Central memory CD8-positive, alpha-beta T cell (primary cell): ENCODE results near the gene COL25A1.
"Not testable (repeated sequence)": the region's sequence is repeated elsewhere in the genome, so short reads cannot be mapped to it uniquely, and the experiment has no call there.

Experiments used
- ATAC-seq: fragments of 150-1000 bp; cut with Tn5 transposase; replicated peaks from 2 replicates; pipeline ENCODE4 v1.10.0; 2022; ENCODE audit warnings: mild to moderate bottlenecking, moderate FRiP score, moderate number of reproducible peaks; ENCODE audit not compliant: poor library complexity, severe bottlenecking; ENCODE audit errors: extremely low read depth
- DNase-seq, 2 donors: peaks; one replicate each; pipeline ENCODE4 v3.0.0; 2021; ENCODE audit warnings: low spot score in 2 of 2
- H3K27ac Mint-ChIP-seq: one replicate; pipeline ENCODE4 v1.8.0; 2022; ENCODE audit warnings: low read depth, mild to moderate bottlenecking, moderate library complexity, mixed read lengths
- H3K27me3 Mint-ChIP-seq: one replicate; pipeline ENCODE4 v1.8.0; 2022; ENCODE audit warnings: mixed read lengths
- H3K36me3 Mint-ChIP-seq: one replicate; pipeline ENCODE4 v1.8.0; 2022; ENCODE audit warnings: mild to moderate bottlenecking, moderate library complexity, mixed read lengths; ENCODE audit not compliant: insufficient read depth
- H3K4me1 Mint-ChIP-seq: one replicate; pipeline ENCODE4 v1.8.0; 2022; ENCODE audit warnings: mixed read lengths
- H3K4me3 Mint-ChIP-seq: one replicate; pipeline ENCODE4 v1.8.0; 2022; ENCODE audit warnings: mild to moderate bottlenecking, moderate library complexity, mixed read lengths
- H3K9me3 Mint-ChIP-seq: one replicate; pipeline ENCODE4 v1.8.0; 2022; ENCODE audit warnings: mixed read lengths

Gene COL25A1

GRCh38 chr4:108940149-108940548 is 362.3 kb downstream of the COL25A1 start:
- no peaks in the 10 kb centered on the region for H3K4me1 Mint-ChIP-seq

DNA sequence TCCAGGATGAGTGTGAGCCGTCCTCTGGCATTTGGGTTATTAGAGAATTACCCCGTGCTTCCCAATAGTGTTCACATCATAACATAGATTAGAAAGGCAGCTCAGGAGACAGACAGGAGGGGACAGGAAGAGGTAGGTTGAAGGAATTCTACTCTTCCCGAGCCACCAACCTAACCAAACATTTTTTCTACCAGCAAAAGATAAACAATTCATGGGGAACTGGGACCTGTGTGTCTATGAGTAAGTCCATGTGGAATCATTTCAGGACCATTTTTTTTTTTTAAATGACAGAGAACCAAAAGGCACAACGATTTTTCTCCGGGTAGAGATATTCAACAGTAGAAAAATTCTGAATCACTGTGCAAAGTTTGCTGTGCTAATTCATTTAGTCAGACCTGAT is 365.4 kb downstream of the COL25A1 start:
- peaks cover 8% of the 10 kb centered on the region for H3K27me3 Mint-ChIP-seq
- H3K4me1 Mint-ChIP-seq, result no peaks in the 10 kb centered on the region
- no peak overlapping the region for H3K4me3 Mint-ChIP-seq
- DNase-seq, result no peak
- H3K27ac Mint-ChIP-seq, result no peak overlapping the region
- H3K9me3 Mint-ChIP-seq, result peaks cover 6% of the 10 kb centered on the region
- no peak for ATAC-seq
- H3K36me3 Mint-ChIP-seq, result peaks cover 2% of the 10 kb centered on the region

More at GRCh38 chr4:108940149-108940548, 362.3 kb downstream of the COL25A1 start:
- Mint-ChIP-seq H3K9me3 (no peaks in the 10 kb centered on the region), H3K4me3 (no peak overlapping the region), H3K27me3 (no peaks in the 10 kb centered on the region), H3K36me3 (no peaks in the 10 kb centered on the region), H3K27ac (no peak overlapping the region)
- DNase-seq (no peak), ATAC-seq (no peak)

DNA sequence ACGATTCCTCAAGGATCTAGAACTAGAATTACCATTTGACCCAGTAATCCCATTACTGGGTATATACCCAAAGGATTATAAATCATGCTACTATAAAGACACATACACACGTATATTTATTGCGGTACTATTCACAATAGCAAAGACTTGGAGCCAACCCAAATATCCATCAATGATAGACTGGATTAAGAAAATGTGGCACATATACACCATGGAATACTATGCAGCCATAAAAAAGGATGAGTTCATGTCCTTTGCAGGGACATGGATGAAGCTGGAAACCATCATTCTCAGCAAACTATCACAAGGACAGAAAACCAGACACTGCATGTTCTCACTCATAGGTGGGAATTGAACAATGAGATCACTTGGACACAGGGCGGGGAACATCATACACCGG is 368.5 kb downstream of the COL25A1 start:
- H3K27ac Mint-ChIP-seq, H3K9me3 Mint-ChIP-seq, ATAC-seq, H3K36me3 Mint-ChIP-seq, DNase-seq, H3K4me3 Mint-ChIP-seq, H3K27me3 Mint-ChIP-seq, H3K4me1 Mint-ChIP-seq: not testable (repeated sequence)

DNA sequence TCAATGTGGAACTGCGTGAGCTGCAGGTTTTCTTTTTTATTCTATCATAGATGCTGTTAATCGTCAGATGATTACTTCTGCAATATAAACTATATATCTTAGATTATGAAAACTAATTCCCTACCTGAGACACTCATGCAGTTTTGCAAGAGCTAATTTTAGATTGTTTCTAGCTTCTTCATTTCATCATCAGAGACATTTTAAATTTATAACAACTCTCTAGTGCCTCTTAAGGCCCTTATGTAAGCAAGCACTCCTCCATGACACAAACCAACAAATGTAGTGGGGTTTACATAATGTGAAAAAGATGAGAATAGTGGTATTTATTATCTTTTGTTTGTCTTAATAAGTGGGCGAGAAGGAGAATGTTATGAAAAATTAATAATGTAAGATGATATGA is 369.4 kb downstream of the COL25A1 start:
- peaks cover 2% of the 10 kb centered on the region for H3K36me3 Mint-ChIP-seq
- H3K9me3 Mint-ChIP-seq, result peaks cover 6% of the 10 kb centered on the region
- no peak overlapping the region for H3K4me3 Mint-ChIP-seq
- no peaks in the 10 kb centered on the region for H3K4me1 Mint-ChIP-seq
- DNase-seq (no peak), ATAC-seq (no peak)
- no peak overlapping the region for H3K27ac Mint-ChIP-seq
- peaks cover 8% of the 10 kb centered on the region for H3K27me3 Mint-ChIP-seq

- ATAC-seq (no peak), DNase-seq (no peak)
- no peaks in the 10 kb centered on the region for H3K4me1 Mint-ChIP-seq
- H3K36me3 Mint-ChIP-seq, result peaks cover 2% of the 10 kb centered on the region
- H3K9me3 Mint-ChIP-seq, result peaks cover 6% of the 10 kb centered on the region
- no peak overlapping the region for H3K27ac Mint-ChIP-seq
- H3K27me3 Mint-ChIP-seq, result peaks cover 8% of the 10 kb centered on the region
- H3K4me3 Mint-ChIP-seq, result no peak overlapping the region
Observed at GRCh38 chr4:108931926-108932325, 370.5 kb downstream of the COL25A1 start.

- peaks cover 6% of the 10 kb centered on the region for H3K9me3 Mint-ChIP-seq
- peaks cover 2% of the 10 kb centered on the region for H3K36me3 Mint-ChIP-seq
- no peak overlapping the region for H3K4me3 Mint-ChIP-seq
- DNase-seq (no peak), ATAC-seq (no peak)
- peaks cover 8% of the 10 kb centered on the region for H3K27me3 Mint-ChIP-seq
- no peak overlapping the region for H3K27ac Mint-ChIP-seq
- H3K4me1 Mint-ChIP-seq, result no peaks in the 10 kb centered on the region
Observed at GRCh38 chr4:108930186-108930585, 372.3 kb downstream of the COL25A1 start.

GRCh38 chr4:108926781-108927180 is 375.7 kb downstream of the COL25A1 start:
- no peaks in the 10 kb centered on the region for H3K9me3 Mint-ChIP-seq
- ATAC-seq, result no peak

DNA sequence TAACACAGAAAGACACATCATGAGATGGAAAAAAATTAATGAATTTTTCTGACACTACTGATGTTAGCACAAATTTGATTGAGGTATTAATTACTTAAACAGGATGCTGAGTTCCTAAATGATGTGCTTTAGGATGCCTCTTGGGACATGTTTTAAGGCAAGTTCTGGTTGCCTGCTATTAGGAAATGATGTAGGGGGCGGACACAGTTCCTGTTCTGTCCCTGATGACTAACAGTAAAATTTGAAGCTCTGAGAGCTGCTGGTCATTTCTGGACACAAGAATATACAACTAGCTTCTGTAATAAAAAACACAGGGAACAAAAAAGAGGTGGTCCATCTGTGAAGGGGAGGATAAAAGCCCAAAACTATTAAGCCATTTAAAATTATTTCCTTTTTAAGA is 376.4 kb downstream of the COL25A1 start:
- Mint-ChIP-seq H3K27ac (no peak overlapping the region), H3K9me3 (no peaks in the 10 kb centered on the region)
- no peak for ATAC-seq

More at GRCh38 chr4:108926781-108927180, 375.7 kb downstream of the COL25A1 start:
- DNase-seq, result no peak
- Mint-ChIP-seq H3K27ac (no peak overlapping the region), H3K27me3 (no peaks in the 10 kb centered on the region), H3K4me3 (no peak overlapping the region), H3K36me3 (no peaks in the 10 kb centered on the region), H3K4me1 (no peaks in the 10 kb centered on the region)

GRCh38 chr4:108922191-108922590 is 380.3 kb downstream of the COL25A1 start:
- Mint-ChIP-seq H3K4me1 (no peaks in the 10 kb centered on the region), H3K36me3 (no peaks in the 10 kb centered on the region), H3K9me3 (no peaks in the 10 kb centered on the region), H3K27me3 (no peaks in the 10 kb centered on the region), H3K4me3 (no peak overlapping the region), H3K27ac (no peak overlapping the region)
- ATAC-seq, result no peak
- DNase-seq, result no peak

More for the DNA sequence above, 376.4 kb downstream of the COL25A1 start:
- Mint-ChIP-seq H3K4me3 (no peak overlapping the region), H3K27me3 (no peaks in the 10 kb centered on the region), H3K36me3 (no peaks in the 10 kb centered on the region), H3K4me1 (no peaks in the 10 kb centered on the region)
- DNase-seq, result no peak

DNA sequence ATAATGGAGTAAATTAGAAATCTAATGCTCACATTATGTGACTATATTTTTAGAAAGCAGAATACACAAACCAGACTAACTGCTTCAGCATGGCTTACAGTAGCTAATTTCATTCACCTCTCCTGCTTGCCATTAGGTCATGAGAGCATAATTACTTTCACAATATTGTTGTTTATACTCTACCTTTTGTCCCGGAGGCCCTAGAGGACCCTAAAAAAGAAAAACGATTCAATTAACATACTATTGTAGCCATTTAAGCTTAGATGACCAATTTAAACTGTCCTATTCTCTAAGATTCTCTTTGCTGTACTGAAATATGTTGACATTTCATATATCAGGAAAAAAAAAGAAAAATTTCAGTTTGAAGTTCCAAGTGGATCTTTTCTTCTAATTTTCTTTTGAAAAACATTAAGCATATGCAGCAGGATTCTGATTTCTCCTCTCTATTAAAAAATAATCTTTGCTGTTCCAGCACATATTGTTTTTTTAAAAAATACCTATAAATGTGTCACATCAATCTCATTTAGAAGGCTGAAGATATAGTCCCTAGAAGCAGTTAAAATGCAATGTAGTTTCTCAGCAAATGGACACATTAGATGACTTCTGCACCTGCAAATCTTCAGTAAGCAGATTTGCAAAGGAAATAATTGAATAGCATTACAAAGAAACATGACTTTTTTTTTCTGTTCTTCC is 381.9 kb downstream of the COL25A1 start:
- DNase-seq (no peak), ATAC-seq (no peak)
- H3K27me3 Mint-ChIP-seq, result no peaks in the 10 kb centered on the region
- H3K27ac Mint-ChIP-seq, result no peak overlapping the region
- no peaks in the 10 kb centered on the region for H3K36me3 Mint-ChIP-seq
- H3K4me3 Mint-ChIP-seq, result no peak overlapping the region
- no peaks in the 10 kb centered on the region for H3K4me1 Mint-ChIP-seq
- no peaks in the 10 kb centered on the region for H3K9me3 Mint-ChIP-seq

GRCh38 chr4:108919226-108919893 is 383.1 kb downstream of the COL25A1 start:
- H3K9me3 Mint-ChIP-seq, result no peaks in the 10 kb centered on the region
- no peak overlapping the region for H3K27ac Mint-ChIP-seq
- DNase-seq (no peak), ATAC-seq (no peak)
- no peaks in the 10 kb centered on the region for H3K4me1 Mint-ChIP-seq
- H3K36me3 Mint-ChIP-seq, result no peaks in the 10 kb centered on the region
- H3K27me3 Mint-ChIP-seq, result no peaks in the 10 kb centered on the region
- H3K4me3 Mint-ChIP-seq, result no peak overlapping the region

DNA sequence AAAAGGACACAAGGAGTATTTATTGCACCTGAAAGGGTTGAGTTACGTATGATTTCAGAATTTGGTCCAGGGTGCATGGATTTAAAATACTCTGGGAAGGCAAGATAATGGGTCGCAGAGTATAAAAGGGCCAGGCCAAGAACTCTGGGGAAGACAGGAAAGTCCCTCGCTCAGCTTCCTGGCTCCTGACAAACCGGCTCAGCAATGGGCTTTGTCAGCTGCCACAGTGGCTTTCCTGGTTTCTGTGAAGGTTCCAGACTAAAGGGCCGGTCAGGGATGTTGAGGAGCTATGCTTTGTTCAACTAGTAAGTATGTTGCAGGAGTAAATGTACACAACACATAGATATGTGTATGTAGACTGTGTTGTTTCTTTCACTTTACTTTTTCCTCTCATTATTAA is 385.2 kb downstream of the COL25A1 start:
- Mint-ChIP-seq H3K27ac (no peak overlapping the region), H3K4me1 (no peaks in the 10 kb centered on the region), H3K4me3 (no peak overlapping the region), H3K9me3 (no peaks in the 10 kb centered on the region), H3K36me3 (no peaks in the 10 kb centered on the region), H3K27me3 (no peaks in the 10 kb centered on the region)
- DNase-seq (no peak), ATAC-seq (no peak)

GRCh38 chr4:108916638-108917037 is 385.8 kb downstream of the COL25A1 start:
- ATAC-seq, result no peak
- H3K4me1 Mint-ChIP-seq, result no peaks in the 10 kb centered on the region
- no peak overlapping the region for H3K4me3 Mint-ChIP-seq
- no peak overlapping the region for H3K27ac Mint-ChIP-seq
- H3K27me3 Mint-ChIP-seq, result no peaks in the 10 kb centered on the region
- DNase-seq, result no peak
- H3K9me3 Mint-ChIP-seq, result no peaks in the 10 kb centered on the region
- no peaks in the 10 kb centered on the region for H3K36me3 Mint-ChIP-seq
